ENCODE measurements around the gene CD3G. TPM values are rescaled to one million over a fixed set of nuclear protein-coding genes. Genes with fewer than 3 reads are reported as not detected.

Gene CD3G
- total RNA-seq, 1 experiment from 2014 or later, result 0.15 TPM

DNA sequence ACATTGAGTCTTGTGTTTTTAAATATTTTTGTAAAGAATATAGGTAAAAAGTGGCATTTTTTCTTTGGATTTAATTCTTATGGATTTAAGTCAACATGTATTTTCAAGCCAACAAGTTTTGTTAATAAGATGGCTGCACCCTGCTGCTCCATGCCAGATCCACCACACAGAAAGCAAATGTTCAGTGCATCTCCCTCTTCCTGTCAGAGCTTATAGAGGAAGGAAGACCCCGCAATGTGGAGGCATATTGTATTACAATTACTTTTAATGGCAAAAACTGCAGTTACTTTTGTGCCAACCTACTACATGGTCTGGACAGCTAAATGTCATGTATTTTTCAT, 39.9 kb upstream of the CD3G start:
- H3K27me3 ChIP-seq (ENCODE audit: control insufficient read depth, insufficient read depth, low read length), result peaks cover 12% of the 10 kb centered on the region
- DNase-seq (ENCODE audit: low read depth, low spot score) (no peak), ATAC-seq (no peak)
- in situ Hi-C loops (cut with HindIII; ENCODE audit: low pct_unique_long_range_greater_than_20kb, low sequenced_read_pairs), result no loop called here
- intact Hi-C loops (cut with micrococcal nuclease; ENCODE audit: unreplicated experiment), result no loop called here
- BruUV-seq (replicated peaks), result no TSS peak
- no peaks in the 10 kb centered on the region for H3K4me1 ChIP-seq (ENCODE audit: control insufficient read depth, insufficient read depth, low read length)
- ChIA-PET POLR2A (no interaction called here), CTCF (no interaction called here)
- no peak overlapping the region for H3K27ac ChIP-seq (ENCODE audit: low read length)
- TF ChIP-seq TCF7L2 (IDR thresholded peaks at IDR 0.05; ENCODE audit: low read depth, low read length) (no peak), SIN3A (IDR thresholded peaks at IDR 0.05; ENCODE audit: borderline replicate concordance, insufficient read depth, low read depth, low read length) (no peak), POLR2AphosphoS5 (IDR thresholded peaks at IDR 0.05; ENCODE audit: low read depth, low read length) (no peak)
- TF ChIP-seq, protein P1, sequence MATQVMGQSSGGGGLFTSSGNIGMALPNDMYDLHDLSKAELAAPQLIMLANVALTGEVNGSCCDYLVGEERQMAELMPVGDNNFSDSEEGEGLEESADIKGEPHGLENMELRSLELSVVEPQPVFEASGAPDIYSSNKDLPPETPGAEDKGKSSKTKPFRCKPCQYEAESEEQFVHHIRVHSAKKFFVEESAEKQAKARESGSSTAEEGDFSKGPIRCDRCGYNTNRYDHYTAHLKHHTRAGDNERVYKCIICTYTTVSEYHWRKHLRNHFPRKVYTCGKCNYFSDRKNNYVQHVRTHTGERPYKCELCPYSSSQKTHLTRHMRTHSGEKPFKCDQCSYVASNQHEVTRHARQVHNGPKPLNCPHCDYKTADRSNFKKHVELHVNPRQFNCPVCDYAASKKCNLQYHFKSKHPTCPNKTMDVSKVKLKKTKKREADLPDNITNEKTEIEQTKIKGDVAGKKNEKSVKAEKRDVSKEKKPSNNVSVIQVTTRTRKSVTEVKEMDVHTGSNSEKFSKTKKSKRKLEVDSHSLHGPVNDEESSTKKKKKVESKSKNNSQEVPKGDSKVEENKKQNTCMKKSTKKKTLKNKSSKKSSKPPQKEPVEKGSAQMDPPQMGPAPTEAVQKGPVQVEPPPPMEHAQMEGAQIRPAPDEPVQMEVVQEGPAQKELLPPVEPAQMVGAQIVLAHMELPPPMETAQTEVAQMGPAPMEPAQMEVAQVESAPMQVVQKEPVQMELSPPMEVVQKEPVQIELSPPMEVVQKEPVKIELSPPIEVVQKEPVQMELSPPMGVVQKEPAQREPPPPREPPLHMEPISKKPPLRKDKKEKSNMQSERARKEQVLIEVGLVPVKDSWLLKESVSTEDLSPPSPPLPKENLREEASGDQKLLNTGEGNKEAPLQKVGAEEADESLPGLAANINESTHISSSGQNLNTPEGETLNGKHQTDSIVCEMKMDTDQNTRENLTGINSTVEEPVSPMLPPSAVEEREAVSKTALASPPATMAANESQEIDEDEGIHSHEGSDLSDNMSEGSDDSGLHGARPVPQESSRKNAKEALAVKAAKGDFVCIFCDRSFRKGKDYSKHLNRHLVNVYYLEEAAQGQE (IDR thresholded peaks at IDR 0.05; ENCODE audit: insufficient read depth in 1 of 2, low read depth in 2 of 2, low read length in 1 of 2), result no peak
- TF ChIP-seq, protein P2, sequence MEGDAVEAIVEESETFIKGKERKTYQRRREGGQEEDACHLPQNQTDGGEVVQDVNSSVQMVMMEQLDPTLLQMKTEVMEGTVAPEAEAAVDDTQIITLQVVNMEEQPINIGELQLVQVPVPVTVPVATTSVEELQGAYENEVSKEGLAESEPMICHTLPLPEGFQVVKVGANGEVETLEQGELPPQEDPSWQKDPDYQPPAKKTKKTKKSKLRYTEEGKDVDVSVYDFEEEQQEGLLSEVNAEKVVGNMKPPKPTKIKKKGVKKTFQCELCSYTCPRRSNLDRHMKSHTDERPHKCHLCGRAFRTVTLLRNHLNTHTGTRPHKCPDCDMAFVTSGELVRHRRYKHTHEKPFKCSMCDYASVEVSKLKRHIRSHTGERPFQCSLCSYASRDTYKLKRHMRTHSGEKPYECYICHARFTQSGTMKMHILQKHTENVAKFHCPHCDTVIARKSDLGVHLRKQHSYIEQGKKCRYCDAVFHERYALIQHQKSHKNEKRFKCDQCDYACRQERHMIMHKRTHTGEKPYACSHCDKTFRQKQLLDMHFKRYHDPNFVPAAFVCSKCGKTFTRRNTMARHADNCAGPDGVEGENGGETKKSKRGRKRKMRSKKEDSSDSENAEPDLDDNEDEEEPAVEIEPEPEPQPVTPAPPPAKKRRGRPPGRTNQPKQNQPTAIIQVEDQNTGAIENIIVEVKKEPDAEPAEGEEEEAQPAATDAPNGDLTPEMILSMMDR (IDR thresholded peaks at IDR 0.05), result no peak
- H3K36me3 ChIP-seq (ENCODE audit: control insufficient read depth, insufficient read depth, low read length), result no peaks in the 10 kb centered on the region
- H3K9me3 ChIP-seq (ENCODE audit: control insufficient read depth, insufficient read depth, low read depth, low read length), result no peaks in the 10 kb centered on the region
- no peak overlapping the region for H3K4me3 ChIP-seq (ENCODE audit: low read depth in 2 of 2, low read length in 2 of 2)

DNA sequence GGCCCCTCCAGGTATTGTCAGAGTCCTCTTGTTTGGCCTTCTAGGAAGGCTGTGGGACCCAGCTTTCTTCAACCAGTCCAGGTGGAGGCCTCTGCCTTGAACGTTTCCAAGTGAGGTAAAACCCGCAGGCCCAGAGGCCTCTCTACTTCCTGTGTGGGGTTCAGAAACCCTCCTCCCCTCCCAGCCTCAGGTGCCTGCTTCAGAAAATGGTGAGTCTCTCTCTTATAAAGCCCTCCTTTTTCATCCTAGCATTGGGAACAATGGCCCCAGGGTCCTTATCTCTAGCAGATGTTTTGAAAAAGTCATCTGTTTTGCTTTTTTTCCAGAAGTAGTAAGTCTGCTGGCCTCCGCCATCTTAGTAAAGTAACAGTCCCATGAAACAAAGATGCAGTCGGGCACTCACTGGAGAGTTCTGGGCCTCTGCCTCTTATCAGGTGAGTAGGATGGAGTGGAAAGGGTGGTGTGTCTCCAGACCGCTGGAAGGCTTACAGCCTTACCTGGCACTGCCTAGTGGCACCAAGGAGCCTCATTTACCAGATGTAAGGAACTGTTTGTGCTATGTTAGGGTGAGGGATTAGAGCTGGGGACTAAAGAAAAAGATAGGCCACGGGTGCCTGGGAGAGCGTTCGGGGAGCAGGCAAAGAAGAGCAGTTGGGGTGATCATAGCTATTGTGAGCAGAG, 39.4 kb upstream of the CD3G start, which contains the start of gene CD3E:
Gene CD3E (plus strand): TSS at position 163 of the 681 bp plus-strand sequence. CDS start 223 bp downstream, at position 386.
- DNase-seq (ENCODE audit: low read depth, low spot score) (no peak), ATAC-seq (no peak)
- no peaks in the 10 kb centered on the region for H3K4me1 ChIP-seq (ENCODE audit: control insufficient read depth, insufficient read depth, low read length)
- peaks cover 12% of the 10 kb centered on the region for H3K27me3 ChIP-seq (ENCODE audit: control insufficient read depth, insufficient read depth, low read length)
- no TSS peak for BruUV-seq (replicated peaks)
- H3K36me3 ChIP-seq (ENCODE audit: control insufficient read depth, insufficient read depth, low read length), result no peaks in the 10 kb centered on the region
- in situ Hi-C loops (cut with HindIII; ENCODE audit: low pct_unique_long_range_greater_than_20kb, low sequenced_read_pairs) (no loop called here), intact Hi-C loops (cut with micrococcal nuclease; ENCODE audit: unreplicated experiment) (no loop called here)
- no peak within 1 kb of the TSS for H3K4me3 ChIP-seq (ENCODE audit: low read depth in 2 of 2, low read length in 2 of 2)
- TF ChIP-seq, protein P2 (IDR thresholded peaks at IDR 0.05), result no peak
- TF ChIP-seq SIN3A (IDR thresholded peaks at IDR 0.05; ENCODE audit: borderline replicate concordance, insufficient read depth, low read depth, low read length) (no peak), TCF7L2 (IDR thresholded peaks at IDR 0.05; ENCODE audit: low read depth, low read length) (no peak), POLR2AphosphoS5 (IDR thresholded peaks at IDR 0.05; ENCODE audit: low read depth, low read length) (no peak)
- TF ChIP-seq, protein P1 (IDR thresholded peaks at IDR 0.05; ENCODE audit: insufficient read depth in 1 of 2, low read depth in 2 of 2, low read length in 1 of 2), result no peak
- ChIA-PET POLR2A (no interaction called here), CTCF (no interaction called here)
- H3K9me3 ChIP-seq (ENCODE audit: control insufficient read depth, insufficient read depth, low read depth, low read length), result no peaks in the 10 kb centered on the region
- H3K27ac ChIP-seq (ENCODE audit: low read length), result no peak within 1 kb of the TSS
